MM.1S (cell line): ENCODE results near the gene PFKFB4.

Source experiments
- CTCF ChIP-seq: fragments of 300-600 bp; sonication (generic); IDR thresholded peaks from 2 replicates; pipeline ENCODE4 v1.5.1; 2016; ENCODE audit warnings: antibody characterized with exemption, low read length, mixed read lengths
- EZH2 ChIP-seq: fragments of 300-600 bp; sonication (generic); optimal IDR thresholded peaks from 2 replicates; pipeline ENCODE3; 2017; ENCODE audit warnings: low read depth, mild to moderate bottlenecking, antibody characterized with exemption, low read length, mixed read lengths

GRCh38 chr3:48584836-48585235, 28.2 kb upstream of the PFKFB4 start:
- no peak for TF ChIP-seq CTCF
- no peak for TF ChIP-seq EZH2
